Measurements from ENCODE around the gene VWA3B. TPM values are rescaled to one million over a fixed set of nuclear protein-coding genes. Genes with fewer than 3 reads are reported as not detected.

Gene VWA3B
- total and polyA plus RNA-seq, 2 experiments from 2014 or later: not detected

GRCh38 chr2:98311771-98312545 is 225.0 kb downstream of the VWA3B start:
- no peaks in the 10 kb centered on the region for H3K4me1 ChIP-seq (ENCODE audit: insufficient read depth)
- H3K36me3 ChIP-seq (ENCODE audit: low read depth): no peaks in the 10 kb centered on the region
- no peaks in the 10 kb centered on the region; the same call in 1 of the 2 replicates for H3K27me3 ChIP-seq (replicated peaks; ENCODE audit: insufficient read depth)
- no peak overlapping the region for H3K4me3 ChIP-seq
- WGBS, 2 experiments (ENCODE audit: low coverage in 1 of 2, low lambda C conversion rate in 2 of 2, missing lambda C conversion rate in 2 of 2): 93 to 95% methylated on average over 33 of the region's 33 CpGs
- no peak overlapping the region for H3K27ac ChIP-seq
- H3F3A ChIP-seq (ENCODE audit: insufficient read depth): no peaks in the 10 kb centered on the region
- no peaks in the 10 kb centered on the region for H3K9me3 ChIP-seq (ENCODE audit: low read depth)
- in situ Hi-C loops (cut with MboI): no loop called here
- H3K79me2 ChIP-seq (ENCODE audit: insufficient read depth): no peaks in the 10 kb centered on the region
- DNase-seq: no peak
- no peak overlapping the region for H3K9ac ChIP-seq
- H3K4me2 ChIP-seq (ENCODE audit: unreplicated experiment): no peak overlapping the region
- no peaks in the 10 kb centered on the region for H4K20me1 ChIP-seq (ENCODE audit: insufficient read depth)
- H3K9me2 ChIP-seq (ENCODE audit: insufficient read depth): no peaks in the 10 kb centered on the region
- TF ChIP-seq EZH2 (IDR thresholded peaks at IDR 0.05; ENCODE audit: insufficient read depth, poor library complexity, severe bottlenecking) (no peak), EZH2phosphoT487 (IDR thresholded peaks at IDR 0.05; ENCODE audit: insufficient read depth, low read depth) (no peak)
- H2AFZ ChIP-seq: no peak overlapping the region

- Histone ChIP-seq H3K9ac (no peak overlapping the region), H3K36me3 (ENCODE audit: low read depth) (no peaks in the 10 kb centered on the region), H3K4me1 (ENCODE audit: insufficient read depth) (no peaks in the 10 kb centered on the region), H3K9me3 (ENCODE audit: low read depth) (no peaks in the 10 kb centered on the region), H3K4me3 (no peak overlapping the region), H3K27me3 (replicated peaks; ENCODE audit: insufficient read depth) (no peaks in the 10 kb centered on the region), H3K9me2 (ENCODE audit: insufficient read depth) (no peaks in the 10 kb centered on the region), H3K4me2 (ENCODE audit: unreplicated experiment) (no peak overlapping the region), H3F3A (ENCODE audit: insufficient read depth) (no peaks in the 10 kb centered on the region), H3K79me2 (ENCODE audit: insufficient read depth) (no peaks in the 10 kb centered on the region), H3K27ac (no peak overlapping the region), H4K20me1 (ENCODE audit: insufficient read depth) (no peaks in the 10 kb centered on the region), H2AFZ (no peak overlapping the region)
- no peak for TF ChIP-seq EZH2phosphoT487 (IDR thresholded peaks at IDR 0.05; ENCODE audit: insufficient read depth, low read depth)
- TF ChIP-seq EZH2 (IDR thresholded peaks at IDR 0.05; ENCODE audit: insufficient read depth, poor library complexity, severe bottlenecking): no peak
- WGBS, 2 experiments (ENCODE audit: low coverage in 1 of 2, low lambda C conversion rate in 2 of 2, missing lambda C conversion rate in 2 of 2): 69 to 76% methylated on average over 8 of the region's 8 CpGs
- DNase-seq: no peak
- in situ Hi-C loops (cut with MboI): no loop called here
These were observed 226.7 kb downstream of the VWA3B start for GRCh38 chr2:98313492-98314250.

GRCh38 chr2:98314251-98314650 is 227.3 kb downstream of the VWA3B start:
- 73 to 78% methylated on average over 4 of the region's 4 CpGs for WGBS, 2 experiments (ENCODE audit: low coverage in 1 of 2, low lambda C conversion rate in 2 of 2, missing lambda C conversion rate in 2 of 2)
- Histone ChIP-seq H3K27me3 (replicated peaks; ENCODE audit: insufficient read depth) (no peaks in the 10 kb centered on the region), H3K4me1 (ENCODE audit: insufficient read depth) (no peaks in the 10 kb centered on the region), H3K27ac (no peak overlapping the region), H4K20me1 (ENCODE audit: insufficient read depth) (no peaks in the 10 kb centered on the region), H3K36me3 (ENCODE audit: low read depth) (no peaks in the 10 kb centered on the region), H2AFZ (no peak overlapping the region), H3K9me3 (ENCODE audit: low read depth) (no peaks in the 10 kb centered on the region), H3K79me2 (ENCODE audit: insufficient read depth) (no peaks in the 10 kb centered on the region), H3K4me3 (no peak overlapping the region), H3K4me2 (ENCODE audit: unreplicated experiment) (no peak overlapping the region), H3K9me2 (ENCODE audit: insufficient read depth) (no peaks in the 10 kb centered on the region), H3F3A (ENCODE audit: insufficient read depth) (no peaks in the 10 kb centered on the region), H3K9ac (no peak overlapping the region)
- in situ Hi-C loops (cut with MboI): no loop called here
- DNase-seq: no peak
- TF ChIP-seq EZH2phosphoT487 (IDR thresholded peaks at IDR 0.05; ENCODE audit: insufficient read depth, low read depth) (no peak), EZH2 (IDR thresholded peaks at IDR 0.05; ENCODE audit: insufficient read depth, poor library complexity, severe bottlenecking) (no peak)

GRCh38 chr2:98315957-98316356 is 229.0 kb downstream of the VWA3B start:
- Histone ChIP-seq H3K4me1 (ENCODE audit: insufficient read depth) (no peaks in the 10 kb centered on the region), H3K9me2 (ENCODE audit: insufficient read depth) (no peaks in the 10 kb centered on the region), H3K4me2 (ENCODE audit: unreplicated experiment) (no peak overlapping the region), H3K27ac (no peak overlapping the region), H2AFZ (no peak overlapping the region), H3K36me3 (ENCODE audit: low read depth) (no peaks in the 10 kb centered on the region), H3K9ac (no peak overlapping the region), H3K4me3 (no peak overlapping the region), H3K9me3 (ENCODE audit: low read depth) (no peaks in the 10 kb centered on the region), H3F3A (ENCODE audit: insufficient read depth) (no peaks in the 10 kb centered on the region), H4K20me1 (ENCODE audit: insufficient read depth) (no peaks in the 10 kb centered on the region), H3K27me3 (replicated peaks; ENCODE audit: insufficient read depth) (no peaks in the 10 kb centered on the region), H3K79me2 (ENCODE audit: insufficient read depth) (no peaks in the 10 kb centered on the region)
- WGBS, 2 experiments (ENCODE audit: low coverage in 1 of 2, low lambda C conversion rate in 2 of 2, missing lambda C conversion rate in 2 of 2): 73 to 77% methylated on average over 2 of the region's 2 CpGs
- DNase-seq: no peak
- TF ChIP-seq EZH2phosphoT487 (IDR thresholded peaks at IDR 0.05; ENCODE audit: insufficient read depth, low read depth): no peak
- TF ChIP-seq EZH2 (IDR thresholded peaks at IDR 0.05; ENCODE audit: insufficient read depth, poor library complexity, severe bottlenecking): no peak
- in situ Hi-C loops (cut with MboI): no loop called here
